Stimulated activated CD4-positive, alpha-beta T cell treated with anti-CD3 and anti-CD28 coated beads, Interleukin-12 subunit alpha, Interleukin-12 subunit beta, amount 100 ng/mL, for 48 hours (primary cell): ENCODE results near the gene TMEM269.
A peak's percentile ranks its signal among the peaks of the same experiment; 100 is the strongest.

Experiments used
- DNase-seq, 3 donors: peaks; one replicate each; pipeline ENCODE4 v3.0.0-alpha.2; 2020; ENCODE audit warnings: low read depth in 2 of 3, low spot score in 1 of 3

TMEM269 gene

GRCh38 chr1:42784946-42785693 lies at the start of gene TMEM269:
Gene TMEM269 (plus strand): TSS chr1:42784991. CDS start chr1:42789894, 4,903 bp downstream.
- peak in 1 of 3 donors; percentile 17 for DNase-seq

GRCh38 chr1:42735056-42735455 lies 49.7 kb upstream of the TMEM269 start:
- no peak for DNase-seq

- DNase-seq, result no peak
Observed at GRCh38 chr1:42735477-42736105, 49.2 kb upstream of the TMEM269 start.

GRCh38 chr1:42736152-42736551 lies 48.6 kb upstream of the TMEM269 start:
- DNase-seq, result peak in 1 of 3 donors; percentile 4

- no peak for DNase-seq
Observed at GRCh38 chr1:42736571-42737200, 48.1 kb upstream of the TMEM269 start.

- DNase-seq, result no peak
Observed at GRCh38 chr1:42737257-42737656, 47.5 kb upstream of the TMEM269 start.

- no peak for DNase-seq
Observed at GRCh38 chr1:42737986-42738677, 46.7 kb upstream of the TMEM269 start.

- DNase-seq, result no peak
Observed at GRCh38 chr1:42738678-42739226, 46.0 kb upstream of the TMEM269 start.

GRCh38 chr1:42739753-42740700 lies 44.8 kb upstream of the TMEM269 start, which contains the start of gene CLDN19:
Gene CLDN19 (minus strand): TSS chr1:42740236. CDS start chr1:42740063, 173 bp downstream.
- DNase-seq, result no peak

GRCh38 chr1:42740851-42741580 lies 43.8 kb upstream of the TMEM269 start:
- no peak for DNase-seq

GRCh38 chr1:42741706-42742105 lies 43.1 kb upstream of the TMEM269 start:
- DNase-seq, result no peak

- no peak for DNase-seq
Observed at GRCh38 chr1:42742141-42742540, 42.6 kb upstream of the TMEM269 start.

- no peak for DNase-seq
Observed at GRCh38 chr1:42742617-42743316, 42.0 kb upstream of the TMEM269 start.

GRCh38 chr1:42743317-42744147 lies 41.3 kb upstream of the TMEM269 start:
- no peak for DNase-seq

GRCh38 chr1:42744148-42744413 lies 40.7 kb upstream of the TMEM269 start:
- no peak for DNase-seq

GRCh38 chr1:42745851-42746250 lies 38.9 kb upstream of the TMEM269 start:
- no peak for DNase-seq

- no peak for DNase-seq
Observed at GRCh38 chr1:42746436-42747105, 38.2 kb upstream of the TMEM269 start.

- DNase-seq, result no peak
Observed at GRCh38 chr1:42747125-42747524, 37.7 kb upstream of the TMEM269 start.
